ENCODE results near the gene PPAT.

PPAT gene

DNA sequence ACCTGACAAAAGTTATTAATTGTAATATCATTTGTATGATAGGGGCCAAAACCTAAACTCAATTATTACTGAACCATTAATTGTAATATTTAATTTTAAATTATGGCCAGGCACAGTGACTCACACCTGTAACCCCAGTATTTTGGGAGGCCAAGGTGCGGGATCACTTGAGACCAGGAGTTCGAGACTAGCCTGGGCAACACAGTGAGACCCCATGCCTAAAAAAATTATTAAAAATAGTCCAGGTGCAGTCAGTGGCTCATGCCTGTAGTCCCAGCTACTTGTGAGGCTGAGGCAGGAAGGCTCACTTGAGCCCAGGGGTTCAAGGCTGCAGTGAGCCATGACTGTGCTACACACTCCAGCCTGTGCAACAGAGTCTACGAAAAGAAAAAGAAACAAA is 18.0 kb downstream of the PPAT start:
- Mint-ChIP-seq H3K4me3 (no peak overlapping the region), H3K36me3 (ENCODE audit: low read depth) (peaks cover 18% of the 10 kb centered on the region), H3K9me3 (no peaks in the 10 kb centered on the region), H3K4me1 (ENCODE audit: low read depth) (peaks cover 12% of the 10 kb centered on the region), H3K27me3 (no peaks in the 10 kb centered on the region), H3K27ac (no peak overlapping the region)
- no peak for DNase-seq

- H3K4me3 Mint-ChIP-seq = no peak overlapping the region
- peaks cover 14% of the 10 kb centered on the region for H3K36me3 Mint-ChIP-seq (ENCODE audit: low read depth)
- DNase-seq = no peak
- peaks cover 21% of the 10 kb centered on the region for H3K4me1 Mint-ChIP-seq (ENCODE audit: low read depth)
- H3K9me3 Mint-ChIP-seq = no peaks in the 10 kb centered on the region
- peak overlapping the region; percentile 47 for H3K27ac Mint-ChIP-seq
- H3K27me3 Mint-ChIP-seq = no peaks in the 10 kb centered on the region
These were observed 19.1 kb downstream of the PPAT start for GRCh38 chr4:56416349-56416748.

DNA sequence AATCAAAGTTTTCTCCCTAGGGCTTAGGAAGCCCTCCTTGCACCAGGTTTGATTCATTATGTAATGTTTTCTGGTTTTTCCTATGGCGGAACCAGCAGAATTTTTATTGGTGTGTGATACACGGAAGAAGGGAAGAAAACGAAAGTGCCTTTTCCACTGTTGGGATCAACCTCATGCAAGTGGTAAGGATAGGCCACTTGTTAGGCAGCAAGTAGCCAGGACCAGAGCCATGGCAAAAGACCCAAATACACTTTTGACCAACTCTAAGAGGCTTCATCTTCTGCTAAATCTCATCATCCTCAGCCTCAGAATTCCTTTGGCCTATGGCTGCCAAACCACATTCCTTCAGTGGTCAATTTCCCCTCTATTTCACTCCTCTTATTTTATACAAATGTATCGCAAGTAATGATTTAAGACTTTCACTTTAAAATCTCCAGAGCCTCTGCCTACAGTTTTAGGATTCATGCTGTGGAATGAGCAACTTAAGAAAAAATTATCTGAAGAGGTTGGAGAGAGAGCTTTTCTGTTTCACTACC is 21.2 kb downstream of the PPAT start:
- H3K27me3 Mint-ChIP-seq = no peaks in the 10 kb centered on the region
- DNase-seq = no peak
- H3K27ac Mint-ChIP-seq = no peak overlapping the region
- H3K9me3 Mint-ChIP-seq = no peaks in the 10 kb centered on the region
- H3K4me3 Mint-ChIP-seq = no peak overlapping the region
- peaks cover 31% of the 10 kb centered on the region for H3K4me1 Mint-ChIP-seq (ENCODE audit: low read depth)
- peaks cover 6% of the 10 kb centered on the region for H3K36me3 Mint-ChIP-seq (ENCODE audit: low read depth)

DNA sequence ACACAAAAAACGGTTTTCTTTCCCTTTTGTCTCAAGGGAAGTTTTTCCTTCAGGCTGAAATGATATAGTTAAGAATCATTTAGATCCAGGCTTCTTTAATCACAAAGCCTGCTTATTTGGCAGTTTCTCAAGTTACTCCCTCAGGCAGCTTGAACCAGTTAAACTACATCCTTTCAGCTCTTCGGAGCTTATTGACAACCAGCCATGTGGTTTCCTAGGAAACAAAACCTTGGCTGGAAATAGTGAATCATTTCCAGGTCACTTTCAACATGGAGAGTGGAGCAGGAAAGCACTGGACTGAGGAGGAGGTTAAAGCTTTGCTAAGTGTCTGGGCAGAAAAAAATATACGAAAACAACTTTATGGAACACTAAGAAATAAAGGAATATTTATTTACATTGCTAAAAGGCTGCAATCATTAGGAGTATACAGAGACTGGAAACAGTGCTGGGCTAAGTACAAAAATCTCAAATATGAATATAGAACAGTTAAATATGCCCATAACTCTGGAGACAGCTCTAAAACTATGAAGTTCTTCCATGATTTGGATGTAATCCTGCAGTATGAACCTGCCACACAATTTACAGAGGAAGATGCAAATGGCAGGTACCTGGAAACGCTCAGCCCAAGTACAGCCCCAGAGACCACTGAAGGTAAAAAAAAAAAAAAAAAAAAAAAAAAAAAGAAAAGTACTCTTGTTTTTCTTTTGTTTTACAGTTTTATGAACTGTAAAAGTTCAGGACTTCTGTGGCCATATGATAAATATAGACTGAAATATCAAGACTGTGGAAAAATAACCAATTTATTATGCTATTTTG is 25.0 kb downstream of the PPAT start:
- H3K27me3 Mint-ChIP-seq = no peaks in the 10 kb centered on the region
- H3K36me3 Mint-ChIP-seq (ENCODE audit: low read depth) = peaks cover 32% of the 10 kb centered on the region
- H3K27ac Mint-ChIP-seq = peak overlapping the region; percentile 41
- DNase-seq = no peak
- no peak overlapping the region for H3K4me3 Mint-ChIP-seq
- H3K4me1 Mint-ChIP-seq (ENCODE audit: low read depth) = peaks cover 26% of the 10 kb centered on the region
- H3K9me3 Mint-ChIP-seq = no peaks in the 10 kb centered on the region

DNA sequence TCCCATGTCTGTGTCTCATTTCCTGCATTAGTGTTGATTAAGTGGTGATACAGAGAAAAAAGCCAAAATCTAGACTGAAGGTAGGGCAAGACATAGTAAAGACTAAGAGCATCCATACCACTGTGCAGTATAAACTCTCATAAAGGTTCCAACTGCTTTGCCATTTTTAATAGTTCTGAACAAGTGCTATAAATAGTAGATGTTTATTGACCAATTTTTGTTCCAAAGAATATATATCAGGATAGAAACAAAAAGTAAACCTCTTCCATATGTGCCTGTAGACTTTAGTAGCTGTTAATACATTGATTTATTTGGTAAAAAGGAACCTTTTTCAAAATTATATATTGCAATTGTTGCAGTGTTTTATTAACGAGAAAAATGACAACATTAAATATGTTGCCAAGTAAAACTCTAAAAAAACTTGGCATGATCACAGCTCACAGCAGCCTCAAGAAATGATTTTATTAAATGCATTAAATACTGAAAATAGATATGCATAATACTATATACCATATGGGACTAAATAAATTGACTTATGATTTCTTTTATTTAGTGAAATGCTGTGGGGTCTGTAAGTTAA is 25.8 kb downstream of the PPAT start:
- no peaks in the 10 kb centered on the region for H3K9me3 Mint-ChIP-seq
- peaks cover 41% of the 10 kb centered on the region for H3K36me3 Mint-ChIP-seq (ENCODE audit: low read depth)
- no peaks in the 10 kb centered on the region for H3K27me3 Mint-ChIP-seq
- no peak overlapping the region for H3K27ac Mint-ChIP-seq
- DNase-seq = no peak
- peaks cover 24% of the 10 kb centered on the region for H3K4me1 Mint-ChIP-seq (ENCODE audit: low read depth)
- no peak overlapping the region for H3K4me3 Mint-ChIP-seq

DNA sequence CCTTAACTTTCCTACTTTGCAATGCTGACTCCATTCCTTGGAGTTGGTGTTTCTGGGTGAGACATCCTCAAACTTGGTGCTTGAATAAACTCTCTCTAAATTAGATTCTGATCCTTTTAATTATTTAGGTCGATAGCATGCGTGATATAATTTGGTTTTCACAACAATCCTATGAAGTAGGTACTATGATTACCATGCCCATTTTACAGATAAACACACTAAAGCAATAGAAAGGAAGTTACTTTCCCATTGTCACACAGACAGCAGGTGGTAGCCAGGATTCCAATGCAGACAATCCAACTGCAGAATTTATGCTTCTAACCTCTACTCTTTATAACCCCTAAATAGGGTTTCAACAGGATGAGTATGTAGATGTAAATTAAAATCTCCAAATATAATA is 26.4 kb downstream of the PPAT start:
- Mint-ChIP-seq H3K4me3 (no peak overlapping the region), H3K4me1 (ENCODE audit: low read depth) (peaks cover 24% of the 10 kb centered on the region), H3K27me3 (no peaks in the 10 kb centered on the region), H3K36me3 (ENCODE audit: low read depth) (peaks cover 47% of the 10 kb centered on the region), H3K27ac (no peak overlapping the region), H3K9me3 (no peaks in the 10 kb centered on the region)
- no peak for DNase-seq

GRCh38 chr4:56406151-56406550 is 29.3 kb downstream of the PPAT start:
- H3K27me3 Mint-ChIP-seq = no peaks in the 10 kb centered on the region
- peaks cover 11% of the 10 kb centered on the region for H3K4me1 Mint-ChIP-seq (ENCODE audit: low read depth)
- H3K4me3 Mint-ChIP-seq = no peak overlapping the region
- H3K9me3 Mint-ChIP-seq = no peaks in the 10 kb centered on the region
- H3K27ac Mint-ChIP-seq = no peak overlapping the region
- no peak for DNase-seq
- peaks cover 68% of the 10 kb centered on the region for H3K36me3 Mint-ChIP-seq (ENCODE audit: low read depth)

DNA sequence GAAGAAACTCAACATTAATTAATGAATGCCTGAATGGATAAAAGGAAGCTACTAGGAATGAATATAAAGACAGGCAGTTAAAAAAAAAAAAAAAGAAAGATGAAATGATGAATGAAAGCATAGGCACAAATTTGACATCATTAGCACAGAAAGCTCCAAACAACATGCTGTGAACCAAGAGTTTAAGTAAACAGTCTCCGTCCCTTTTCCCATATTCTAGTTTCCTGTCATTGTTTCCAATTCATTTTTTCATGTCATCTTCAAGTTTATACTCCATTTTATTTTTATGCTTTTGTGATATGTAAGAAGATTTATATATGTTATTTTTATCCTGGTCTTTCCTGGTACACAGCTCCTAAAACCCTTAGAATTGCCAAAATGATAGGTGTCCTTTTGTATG is 30.4 kb downstream of the PPAT start:
- Mint-ChIP-seq H3K9me3 (no peaks in the 10 kb centered on the region), H3K27ac (no peak overlapping the region), H3K4me1 (ENCODE audit: low read depth) (peaks cover 3% of the 10 kb centered on the region), H3K4me3 (no peak overlapping the region), H3K36me3 (ENCODE audit: low read depth) (peaks cover 80% of the 10 kb centered on the region), H3K27me3 (no peaks in the 10 kb centered on the region)
- DNase-seq = no peak

DNA sequence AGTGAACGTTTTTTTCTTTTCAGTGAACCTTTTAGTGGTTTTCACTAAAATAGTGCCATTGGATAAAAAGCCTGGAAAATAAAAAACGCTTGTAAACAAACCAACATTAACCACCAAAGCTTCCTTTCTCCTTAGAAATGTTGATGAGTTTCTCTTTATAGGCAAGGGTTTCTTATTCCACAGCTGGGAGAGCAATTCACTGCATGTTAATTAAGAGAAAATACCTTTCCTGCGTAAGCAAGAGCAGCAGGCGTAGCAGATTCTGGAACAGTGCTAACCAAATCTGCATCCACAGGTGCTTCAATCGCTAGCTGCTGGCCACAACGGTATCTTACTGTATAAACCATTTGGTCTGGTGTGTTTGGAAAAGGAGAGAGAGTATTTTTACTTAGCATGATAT is 34.9 kb downstream of the PPAT start:
- H3K27ac Mint-ChIP-seq = no peak overlapping the region
- no peak for DNase-seq
- peaks cover 87% of the 10 kb centered on the region for H3K36me3 Mint-ChIP-seq (ENCODE audit: low read depth)
- no peaks in the 10 kb centered on the region for H3K27me3 Mint-ChIP-seq
- H3K4me1 Mint-ChIP-seq (ENCODE audit: low read depth) = no peaks in the 10 kb centered on the region
- no peaks in the 10 kb centered on the region for H3K9me3 Mint-ChIP-seq
- no peak overlapping the region for H3K4me3 Mint-ChIP-seq

DNA sequence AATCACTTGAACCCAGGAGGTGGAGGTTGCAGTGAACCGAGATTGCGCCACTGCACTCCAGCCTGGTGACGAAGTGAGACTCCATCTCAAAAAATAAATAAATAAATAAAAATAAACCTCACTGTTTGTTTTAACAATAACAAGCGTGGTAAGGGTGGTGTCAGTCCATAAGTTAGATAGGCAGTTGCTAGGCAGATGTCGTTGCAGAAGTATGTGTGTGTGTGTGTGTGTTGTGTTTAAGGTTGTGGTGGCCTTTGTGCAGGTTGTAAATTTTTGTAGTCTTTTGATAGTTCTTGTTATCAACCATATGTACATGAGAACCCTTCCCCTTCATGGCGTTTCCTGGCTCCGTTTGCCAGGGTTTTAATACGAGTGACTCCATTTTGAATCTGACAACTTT is 44.1 kb downstream of the PPAT start:
- no peaks in the 10 kb centered on the region for H3K9me3 Mint-ChIP-seq
- peaks cover 76% of the 10 kb centered on the region for H3K36me3 Mint-ChIP-seq (ENCODE audit: low read depth)
- H3K27ac Mint-ChIP-seq = no peak overlapping the region
- H3K27me3 Mint-ChIP-seq = no peaks in the 10 kb centered on the region
- H3K4me1 Mint-ChIP-seq (ENCODE audit: low read depth) = peaks cover 28% of the 10 kb centered on the region
- no peak overlapping the region for H3K4me3 Mint-ChIP-seq
- no peak for DNase-seq

DNA sequence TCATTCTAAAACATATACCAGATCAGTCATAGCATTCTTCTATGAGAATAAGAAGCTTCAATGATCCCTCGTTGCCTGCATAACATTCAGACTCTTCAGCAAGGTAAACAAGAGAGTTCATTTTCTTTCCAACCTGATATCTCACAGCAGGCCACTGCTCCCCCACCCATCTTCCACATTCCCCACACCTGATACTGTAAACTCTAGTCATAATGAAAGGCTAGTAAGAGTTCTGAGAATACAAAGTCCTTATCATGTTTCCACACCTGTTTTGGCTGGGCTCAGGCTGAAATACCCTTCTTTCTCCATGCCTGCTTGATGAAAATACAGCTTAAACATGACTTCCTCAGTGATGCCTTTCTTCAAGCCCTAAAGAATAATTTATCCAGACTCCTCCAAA is 45.9 kb downstream of the PPAT start:
- DNase-seq = no peak
- no peaks in the 10 kb centered on the region for H3K9me3 Mint-ChIP-seq
- H3K27ac Mint-ChIP-seq = peak overlapping the region; percentile 100
- no peaks in the 10 kb centered on the region for H3K27me3 Mint-ChIP-seq
- peaks cover 59% of the 10 kb centered on the region for H3K36me3 Mint-ChIP-seq (ENCODE audit: low read depth)
- peaks cover 33% of the 10 kb centered on the region for H3K4me1 Mint-ChIP-seq (ENCODE audit: low read depth)
- peak overlapping the region; percentile 93 for H3K4me3 Mint-ChIP-seq

DNA sequence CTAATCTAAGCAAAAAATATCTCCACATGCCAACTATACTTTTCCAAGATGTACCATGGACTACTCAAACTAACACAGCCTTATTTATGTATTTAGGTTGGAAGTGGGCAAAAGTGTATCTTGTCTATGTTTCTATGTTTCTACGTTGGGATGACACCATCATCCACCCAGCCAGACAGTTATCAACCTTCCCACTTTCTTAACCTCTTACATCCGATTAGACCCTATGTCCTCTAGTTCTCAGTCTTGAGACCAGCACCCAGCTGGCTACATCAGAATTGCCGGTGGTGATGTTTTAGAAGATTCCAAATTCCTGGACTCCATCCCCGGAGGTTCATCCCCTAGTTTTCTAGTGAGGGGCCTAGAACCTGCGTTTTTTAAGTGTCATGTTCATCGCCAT is 47.1 kb downstream of the PPAT start:
- Mint-ChIP-seq H3K4me3 (peak overlapping the region; percentile 93), H3K9me3 (no peaks in the 10 kb centered on the region), H3K4me1 (ENCODE audit: low read depth) (peaks cover 38% of the 10 kb centered on the region), H3K27ac (peak overlapping the region; percentile 100), H3K36me3 (ENCODE audit: low read depth) (peaks cover 47% of the 10 kb centered on the region), H3K27me3 (no peaks in the 10 kb centered on the region)
- no peak for DNase-seq

DNA sequence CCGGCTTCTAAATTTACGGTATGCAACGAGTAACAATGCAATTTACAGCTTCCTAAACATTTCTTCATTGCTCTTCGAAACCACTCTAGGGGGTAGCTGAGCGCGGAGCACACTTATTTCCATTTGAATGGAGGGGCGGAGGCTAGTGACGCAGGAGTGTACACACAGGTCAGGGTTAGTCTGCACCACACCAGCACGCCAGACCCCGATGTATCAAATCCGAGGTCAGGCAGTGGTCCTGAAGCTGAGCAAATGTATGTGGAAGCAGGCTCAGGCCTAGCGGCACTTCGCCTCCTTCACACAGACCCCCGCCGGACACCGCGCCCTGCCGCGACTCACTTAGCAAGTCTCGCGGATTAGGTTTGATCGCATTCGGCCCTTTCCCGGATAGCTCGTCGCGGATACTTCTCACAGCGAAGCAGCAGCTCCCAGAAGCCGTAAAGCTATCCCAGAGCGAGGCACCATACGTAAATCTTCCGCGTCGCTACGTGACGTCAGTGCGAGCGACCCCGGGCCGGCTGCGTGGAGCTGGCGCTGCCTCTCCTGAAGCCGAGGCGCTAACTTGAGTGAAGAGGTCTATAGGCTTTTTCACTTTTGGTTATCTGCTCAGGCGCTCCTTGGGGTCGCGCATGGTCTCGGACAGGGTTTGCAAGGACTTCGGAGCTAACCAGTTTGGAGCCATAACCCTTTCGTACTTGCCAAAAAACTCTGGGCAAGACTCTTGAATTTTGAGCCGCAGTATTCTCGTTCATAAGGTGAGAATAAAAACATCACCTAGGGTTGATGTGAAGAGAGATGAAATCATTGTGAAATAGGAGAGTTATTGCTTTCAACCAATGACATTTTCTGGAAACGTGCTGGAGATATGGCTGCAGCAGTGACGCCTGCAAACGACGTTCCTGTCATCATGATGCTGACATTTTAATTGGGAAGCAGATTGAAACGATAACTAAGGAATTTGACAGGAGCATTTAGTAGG is 48.1 kb downstream of the PPAT start, which contains the start of gene AASDH:
AASDH (minus strand) TSS at position 469 of the 979 bp plus-strand sequence. CDS start 3,192 bp downstream, outside the sequence.
- Mint-ChIP-seq H3K4me1 (ENCODE audit: low read depth) (peaks cover 38% of the 10 kb centered on the region), H3K9me3 (no peaks in the 10 kb centered on the region), H3K27ac (peak within 1 kb of the TSS; percentile 100), H3K27me3 (no peaks in the 10 kb centered on the region), H3K4me3 (peak within 1 kb of the TSS; percentile 93), H3K36me3 (ENCODE audit: low read depth) (peaks cover 43% of the 10 kb centered on the region)
- DNase-seq = peak; percentile 99

- H3K27ac Mint-ChIP-seq = peak overlapping the region; percentile 100
- H3K4me3 Mint-ChIP-seq = peak overlapping the region; percentile 93
- H3K4me1 Mint-ChIP-seq (ENCODE audit: low read depth) = peaks cover 38% of the 10 kb centered on the region
- no peaks in the 10 kb centered on the region for H3K9me3 Mint-ChIP-seq
- DNase-seq = no peak
- peaks cover 39% of the 10 kb centered on the region for H3K36me3 Mint-ChIP-seq (ENCODE audit: low read depth)
- H3K27me3 Mint-ChIP-seq = no peaks in the 10 kb centered on the region
These were observed 49.3 kb downstream of the PPAT start for GRCh38 chr4:56386091-56386490.

Measured in activated T-cell treated with anti-CD3 and anti-CD28 coated beads, Interleukin-2, amount 50 U/mL, for 24 hours (primary cell).